Heart left ventricle (tissue), 13 donors: Measurements from ENCODE around the gene AFG3L2.

Experiments used
- CTCF ChIP-seq, 12 donors: fragments of 200-600 bp; sonication (generic) in 4 of 12; IDR thresholded peaks; one replicate each; pipeline versions ENCODE4 v1.5.0 to v1.8.0; 2018 to 2022; ENCODE audit warnings: antibody characterized with exemption in 12 of 12, mild to moderate bottlenecking in 5 of 12
- POLR2A ChIP-seq, 2 donors: fragments of 450-650 bp; IDR thresholded peaks; one replicate each; pipeline ENCODE4 v1.6.1; 2017; ENCODE audit warnings: antibody characterized with exemption in 2 of 2, mild to moderate bottlenecking in 2 of 2, moderate library complexity in 2 of 2
- donor health status: ischemic (EF 13 %, LVEDD 7.1; RV severe dilation, severe dysfunction).
- donor health status: DM: no; HTN: yes; CAD: no.
- donor health status: DM: no; HTN: no; CAD: no.
- donor health status: ischemic (EF 25% LVEDD 6.9; RV normal size, moderate dysfunction).
- donor health status: ischemic (EF 25% LVEDD 5.7; RV mildly dilated, moderate dysfunction).
- donor health status: ischemic (EF 35%, LVEDD 5.7; RV mildly dilated, moderate dysfunction).
- donor health status: nonischemic (EF 11% LVEDD 7.7; RV severe dilation, severe dysfunction).
- donor health status: DM: yes; HTN: yes; CAD: no.
- donor health status: PGD.
- donor health status: ischemic (EF 29% LVEDD 5.4; RV normal size, mild dysfunction).
- donor health status: nonischemic (EF 23%, LVEDD 6.1; RV moderate dilation, normal function).

DNA sequence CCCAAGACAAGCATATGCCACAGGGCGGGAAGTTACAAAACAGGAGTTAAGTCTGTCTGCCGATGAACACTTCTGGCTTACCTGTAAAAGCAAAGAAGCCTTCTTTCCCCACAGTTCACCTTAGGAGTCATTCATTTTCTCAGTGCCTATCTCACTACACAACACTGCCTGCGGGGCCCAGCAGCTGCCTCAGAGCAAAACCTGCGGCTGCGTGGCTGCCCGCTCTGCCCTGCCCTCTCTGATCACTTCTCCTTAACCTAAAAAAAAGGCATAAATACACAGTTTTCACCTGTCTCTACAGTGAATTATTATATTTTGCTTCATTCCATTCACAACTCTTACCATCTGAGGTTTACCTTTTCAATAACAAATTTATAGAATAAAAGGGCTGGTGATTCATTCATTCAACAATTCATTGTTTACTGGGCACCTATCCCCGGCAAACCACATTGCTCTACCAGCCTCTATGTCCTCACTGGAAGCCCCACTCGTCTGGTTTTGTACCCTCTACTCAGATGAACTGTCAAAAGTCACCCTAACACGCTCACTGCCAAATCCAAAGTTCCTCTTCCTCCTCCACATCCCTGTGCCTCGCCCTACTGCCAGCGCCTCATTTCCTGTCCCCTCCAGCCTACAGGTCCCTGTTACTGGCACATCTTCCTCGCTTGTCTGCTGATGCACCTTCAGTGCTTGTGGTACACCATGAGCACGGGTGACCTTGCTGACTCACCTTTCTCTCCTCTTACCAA, 31.4 kb downstream of the AFG3L2 start:
- TF ChIP-seq CTCF (IDR thresholded peaks at IDR 0.05) (no peak), POLR2A (IDR thresholded peaks at IDR 0.05) (no peak)
